IPS-15b (cell line): ENCODE data around the gene CNTNAP2.
"Not testable (repeated sequence)": the region's sequence is repeated elsewhere in the genome, so short reads cannot be mapped to it uniquely, and the experiment has no call there.

Experiments
- H3K27me3 ChIP-seq: one replicate; pipeline ENCODE4 v1.6.1; 2013; ENCODE audit warnings: low read length; ENCODE audit not compliant: control insufficient read depth, insufficient read depth
- H3K36me3 ChIP-seq: one replicate; pipeline ENCODE4 v1.6.1; 2013; ENCODE audit warnings: low read length; ENCODE audit not compliant: control insufficient read depth, insufficient read depth
- H3K4me1 ChIP-seq: one replicate; pipeline ENCODE4 v1.6.1; 2013; ENCODE audit warnings: mild to moderate bottlenecking, low read length; ENCODE audit not compliant: control insufficient read depth, insufficient read depth
- H3K4me3 ChIP-seq: one replicate; pipeline ENCODE4 v1.5.1; 2013; ENCODE audit warnings: low read depth, low read length
- H3K9ac ChIP-seq: one replicate; pipeline ENCODE4 v1.6.1; 2013; ENCODE audit warnings: low read depth, mild to moderate bottlenecking, low read length
- H3K9me3 ChIP-seq: one replicate; pipeline ENCODE4 v1.6.1; 2013; ENCODE audit warnings: mild to moderate bottlenecking, low read length; ENCODE audit not compliant: control insufficient read depth, insufficient read depth

Gene CNTNAP2

GRCh38 chr7:146874722-146875121 lies 758.1 kb downstream of the CNTNAP2 start:
- Histone ChIP-seq H3K9me3 (no peaks in the 10 kb centered on the region), H3K9ac (no peak overlapping the region), H3K4me1 (peaks cover 7% of the 10 kb centered on the region), H3K36me3 (no peaks in the 10 kb centered on the region), H3K27me3 (no peaks in the 10 kb centered on the region), H3K4me3 (no peak overlapping the region)

DNA sequence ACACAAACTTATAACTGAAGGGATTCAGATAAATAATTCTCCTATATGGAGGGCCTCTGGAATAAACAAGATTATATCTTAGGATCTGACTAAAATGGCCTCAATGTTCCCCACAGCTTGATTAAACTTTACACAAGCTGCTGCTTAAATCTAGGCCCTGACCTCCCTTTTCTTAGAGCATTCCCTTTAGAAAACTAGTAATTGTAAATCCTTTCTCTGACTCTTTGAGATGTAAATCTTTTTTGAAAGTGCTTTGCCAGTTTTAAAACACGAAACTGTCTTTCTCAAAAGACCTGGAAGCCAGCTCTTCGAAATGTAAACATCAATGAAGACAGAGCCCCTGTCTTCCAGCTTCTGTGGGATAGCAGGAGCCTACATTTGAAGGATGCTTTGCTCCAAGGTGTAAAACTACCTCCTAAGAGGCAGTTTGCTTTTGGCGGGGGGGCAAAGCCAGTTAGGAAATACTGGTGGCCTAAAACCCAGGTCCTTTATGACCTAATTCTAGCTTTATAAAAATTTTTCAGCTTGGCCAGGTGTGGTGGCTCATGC lies 758.7 kb downstream of the CNTNAP2 start:
- no peaks in the 10 kb centered on the region for H3K36me3 ChIP-seq
- H3K4me3 ChIP-seq, result no peak overlapping the region
- H3K27me3 ChIP-seq, result no peaks in the 10 kb centered on the region
- no peak overlapping the region for H3K9ac ChIP-seq
- no peaks in the 10 kb centered on the region for H3K9me3 ChIP-seq
- peaks cover 7% of the 10 kb centered on the region for H3K4me1 ChIP-seq

GRCh38 chr7:146875981-146876380 lies 759.4 kb downstream of the CNTNAP2 start:
- H3K36me3 ChIP-seq, result no peaks in the 10 kb centered on the region
- no peak overlapping the region for H3K4me3 ChIP-seq
- H3K4me1 ChIP-seq, result peaks cover 7% of the 10 kb centered on the region
- H3K9me3 ChIP-seq, result no peaks in the 10 kb centered on the region
- no peaks in the 10 kb centered on the region for H3K27me3 ChIP-seq
- no peak overlapping the region for H3K9ac ChIP-seq

- Histone ChIP-seq H3K4me3 (no peak overlapping the region), H3K4me1 (peaks cover 7% of the 10 kb centered on the region), H3K36me3 (no peaks in the 10 kb centered on the region), H3K9ac (no peak overlapping the region), H3K27me3 (no peaks in the 10 kb centered on the region), H3K9me3 (no peaks in the 10 kb centered on the region)
Measured at GRCh38 chr7:146876411-146876810, 759.8 kb downstream of the CNTNAP2 start.

DNA sequence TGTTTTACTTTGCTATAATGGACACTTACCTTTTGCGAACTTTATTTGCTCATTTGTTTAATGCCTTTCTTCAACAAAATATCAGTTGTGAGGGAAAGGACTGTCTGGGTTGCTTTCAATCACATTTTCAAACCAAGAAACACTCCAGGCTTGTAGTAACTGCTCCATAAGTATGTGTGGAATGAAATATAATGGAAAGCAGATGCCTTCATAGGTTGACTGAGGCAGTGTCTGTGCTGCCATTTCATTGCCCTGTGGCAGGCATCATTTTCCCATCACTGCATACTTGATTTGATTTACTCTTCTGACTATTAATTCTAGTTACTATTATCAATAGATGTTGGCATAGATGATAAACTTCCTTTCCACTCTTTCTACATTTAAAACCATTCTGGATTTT lies 762.3 kb downstream of the CNTNAP2 start:
- Histone ChIP-seq H3K9ac (no peak overlapping the region), H3K9me3 (no peaks in the 10 kb centered on the region), H3K4me3 (no peak overlapping the region), H3K27me3 (no peaks in the 10 kb centered on the region), H3K4me1 (peaks cover 7% of the 10 kb centered on the region), H3K36me3 (no peaks in the 10 kb centered on the region)

DNA sequence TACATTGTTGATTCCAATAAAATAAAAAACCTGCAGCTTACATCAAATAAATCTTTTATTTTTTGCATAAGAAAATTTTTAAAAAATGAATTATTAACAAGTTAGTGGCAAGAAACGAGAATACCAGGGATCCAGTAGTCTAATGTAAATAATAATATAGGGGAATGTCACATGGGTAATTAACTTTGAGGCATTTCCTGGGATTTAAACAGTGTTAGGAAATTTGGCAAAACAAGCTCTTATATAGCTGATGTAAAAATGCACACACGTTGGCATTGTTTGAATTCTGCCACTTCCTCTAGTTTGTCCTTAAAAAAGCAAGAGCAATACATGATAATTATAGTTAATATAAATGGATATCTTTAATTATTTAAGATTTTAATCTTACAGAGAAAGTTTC lies 768.6 kb downstream of the CNTNAP2 start:
- no peaks in the 10 kb centered on the region for H3K9me3 ChIP-seq
- no peaks in the 10 kb centered on the region for H3K27me3 ChIP-seq
- no peaks in the 10 kb centered on the region for H3K36me3 ChIP-seq
- H3K4me1 ChIP-seq, result no peaks in the 10 kb centered on the region
- H3K4me3 ChIP-seq, result no peak overlapping the region
- no peak overlapping the region for H3K9ac ChIP-seq

- no peak overlapping the region for H3K9ac ChIP-seq
- no peak overlapping the region for H3K4me3 ChIP-seq
- H3K4me1 ChIP-seq, result no peaks in the 10 kb centered on the region
- H3K36me3 ChIP-seq, result no peaks in the 10 kb centered on the region
- no peaks in the 10 kb centered on the region for H3K27me3 ChIP-seq
- H3K9me3 ChIP-seq, result no peaks in the 10 kb centered on the region
Measured at GRCh38 chr7:146889806-146890555, 773.4 kb downstream of the CNTNAP2 start.

DNA sequence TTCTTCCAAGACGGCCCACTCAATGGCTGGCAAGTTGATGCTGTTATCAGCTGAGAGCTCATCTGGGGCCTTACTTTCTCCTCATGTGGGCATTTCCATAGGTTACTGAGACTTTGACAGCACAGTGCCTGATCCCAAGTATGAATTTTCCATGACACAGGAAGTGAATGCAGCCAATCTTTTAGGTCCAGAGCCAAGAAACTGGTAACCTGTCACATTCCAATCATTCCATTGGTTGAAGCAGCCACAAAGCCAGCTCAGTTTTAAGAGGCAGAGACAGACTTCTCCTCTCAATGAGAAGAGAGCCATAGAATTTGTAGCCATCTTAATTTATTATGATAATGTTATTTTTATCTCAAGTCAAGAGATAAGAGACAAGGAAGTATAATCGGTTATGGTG lies 775.5 kb downstream of the CNTNAP2 start:
- H3K9me3 ChIP-seq, result no peaks in the 10 kb centered on the region
- H3K27me3 ChIP-seq, result no peaks in the 10 kb centered on the region
- no peak overlapping the region for H3K9ac ChIP-seq
- no peaks in the 10 kb centered on the region for H3K4me1 ChIP-seq
- H3K36me3 ChIP-seq, result no peaks in the 10 kb centered on the region
- no peak overlapping the region for H3K4me3 ChIP-seq

DNA sequence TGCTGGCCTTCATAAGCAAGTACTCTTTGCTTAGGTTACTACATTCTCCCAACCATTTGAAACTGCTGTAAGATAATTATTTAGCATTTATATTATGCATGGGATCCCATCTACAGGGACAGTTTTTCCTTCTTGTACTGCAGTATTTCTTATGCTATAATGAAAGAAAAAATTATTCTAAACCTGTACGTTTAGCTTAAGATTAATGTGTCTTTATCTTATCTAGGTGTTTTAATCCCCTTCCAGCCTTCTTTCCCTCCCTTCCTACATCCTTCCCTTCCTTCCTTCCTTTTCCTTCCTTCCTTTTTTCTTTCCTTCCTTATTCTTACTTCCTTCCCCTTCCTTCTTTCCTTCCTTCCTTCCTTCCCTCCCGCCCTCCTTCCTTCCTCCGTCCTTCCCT lies 778.3 kb downstream of the CNTNAP2 start:
- Histone ChIP-seq H3K4me3 (no peak overlapping the region), H3K9ac (no peak overlapping the region), H3K4me1 (no peaks in the 10 kb centered on the region), H3K27me3 (no peaks in the 10 kb centered on the region), H3K9me3 (no peaks in the 10 kb centered on the region), H3K36me3 (no peaks in the 10 kb centered on the region)

- Histone ChIP-seq H3K36me3 (no peaks in the 10 kb centered on the region), H3K4me1 (no peaks in the 10 kb centered on the region), H3K9me3 (no peaks in the 10 kb centered on the region), H3K4me3 (no peak overlapping the region), H3K9ac (no peak overlapping the region), H3K27me3 (no peaks in the 10 kb centered on the region)
Measured at GRCh38 chr7:146902266-146902665, 785.7 kb downstream of the CNTNAP2 start.

DNA sequence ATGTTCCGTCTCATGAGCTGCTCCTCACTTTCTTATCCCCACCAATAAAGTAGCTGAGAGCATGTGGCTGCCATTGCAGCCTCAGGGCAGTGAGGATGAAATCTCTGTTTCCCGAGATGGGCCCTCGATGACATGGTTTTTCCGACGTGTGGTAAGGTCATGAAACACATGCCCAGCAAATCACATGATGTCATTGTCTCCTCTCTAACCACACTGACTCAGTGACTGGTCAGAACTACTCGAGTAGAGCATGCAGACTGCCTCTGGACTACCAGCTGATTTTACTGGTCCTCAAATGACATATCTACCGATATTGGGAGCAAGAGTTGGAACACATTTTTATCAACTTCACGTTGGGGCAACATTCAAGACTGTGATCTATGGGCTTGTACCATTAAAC lies 786.1 kb downstream of the CNTNAP2 start:
- Histone ChIP-seq H3K27me3 (no peaks in the 10 kb centered on the region), H3K9ac (no peak overlapping the region), H3K4me3 (no peak overlapping the region), H3K36me3 (no peaks in the 10 kb centered on the region), H3K4me1 (no peaks in the 10 kb centered on the region), H3K9me3 (no peaks in the 10 kb centered on the region)

DNA sequence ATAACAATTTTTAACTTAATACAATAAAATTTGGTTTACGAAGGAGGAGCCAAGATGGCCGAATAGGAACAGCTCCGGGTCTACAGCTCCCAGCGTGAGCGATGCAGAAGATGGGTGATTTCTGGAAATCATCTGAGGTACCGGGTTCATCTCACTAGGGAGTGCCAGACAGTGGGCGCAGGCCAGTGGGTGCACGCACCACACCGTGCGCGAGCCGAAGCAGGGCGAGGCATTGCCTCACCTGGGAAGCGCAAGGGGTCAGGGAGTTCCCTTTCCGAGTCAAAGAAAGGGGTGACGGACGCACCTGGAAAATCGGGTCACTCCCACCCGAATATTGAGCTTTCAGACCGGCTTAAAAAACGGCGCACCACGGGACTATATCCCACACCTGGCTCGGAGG lies 789.1 kb downstream of the CNTNAP2 start:
- H3K4me3 ChIP-seq, H3K27me3 ChIP-seq, H3K36me3 ChIP-seq, H3K4me1 ChIP-seq, H3K9ac ChIP-seq, H3K9me3 ChIP-seq: not testable (repeated sequence)
